Stromal cell of bone marrow (primary cell): Measurements from ENCODE around the gene HCRTR1.

ENCODE experiments used
- DNase-seq: peaks from one replicate; pipeline ENCODE4 v3.0.0-alpha.2; 2012; ENCODE audit warnings: low read depth

HCRTR1 gene

DNA sequence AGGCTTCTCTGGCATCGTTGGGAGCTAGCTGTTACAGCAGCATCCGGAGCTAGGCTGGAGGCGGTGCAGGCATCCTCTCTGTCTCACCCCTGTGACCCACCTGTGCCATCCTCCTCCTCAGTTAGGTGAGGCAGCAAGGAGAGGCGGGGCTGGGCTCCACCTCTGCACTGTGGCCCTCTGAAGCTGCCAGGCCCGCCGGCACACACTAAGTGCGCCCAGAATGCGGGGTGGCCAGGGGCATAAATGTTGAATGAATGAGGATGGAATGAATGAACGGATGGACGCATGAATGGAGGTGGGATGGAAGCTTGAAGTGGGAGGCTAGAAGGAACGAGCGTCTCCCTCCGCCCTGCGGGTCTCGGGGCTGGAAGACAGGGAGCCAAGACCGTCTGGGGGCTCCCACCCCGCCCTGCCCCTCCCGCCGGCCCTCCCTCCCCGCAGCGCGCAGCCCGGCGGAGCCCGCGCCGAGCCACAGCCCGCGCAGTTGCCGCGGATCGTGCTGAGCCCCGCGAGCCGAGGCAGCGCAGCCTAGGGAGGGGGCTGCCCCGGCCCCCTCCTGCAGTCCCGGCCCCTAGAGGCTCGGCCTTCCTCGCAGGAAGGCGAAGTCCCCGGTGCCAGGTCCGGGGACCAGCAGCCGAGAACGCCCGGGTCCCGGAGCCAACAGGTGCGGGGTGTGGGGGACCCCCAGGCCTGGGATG, at the start of gene HCRTR1:
TSS of gene HCRTR1 (plus strand) at position 472 of the 698 bp plus-strand sequence. CDS start 1,504 bp downstream, outside the sequence.
- DNase-seq: no peak

DNA sequence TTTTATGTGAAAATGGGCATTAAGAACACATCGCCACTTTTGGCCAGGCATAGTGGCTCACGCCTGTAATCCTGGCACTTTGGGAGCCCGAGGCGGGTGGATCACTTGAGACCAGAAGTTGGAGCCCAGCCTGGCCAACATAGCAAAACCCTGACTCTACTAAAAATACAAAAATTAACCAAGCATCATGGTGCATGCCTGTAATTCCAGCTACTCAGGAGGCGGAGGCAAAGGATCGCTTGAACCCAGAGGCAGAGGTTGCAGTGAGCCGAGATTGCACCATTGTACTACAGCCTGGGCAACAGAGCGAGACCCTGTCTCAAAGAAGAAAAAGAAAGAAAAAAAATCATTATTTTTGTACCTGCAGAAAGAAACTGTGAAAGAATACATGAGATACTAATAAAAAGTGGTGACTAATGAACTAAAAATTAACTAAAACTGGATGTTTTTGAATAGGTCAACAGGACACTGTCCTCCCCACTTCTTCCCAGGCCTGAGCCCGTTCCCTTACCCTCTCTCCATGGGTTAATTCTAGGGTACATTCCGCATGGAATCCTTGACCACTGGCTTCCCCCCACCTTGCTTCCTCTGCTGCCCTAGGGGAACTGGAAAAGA, 49.4 kb upstream of the HCRTR1 start:
- DNase-seq: no peak

- DNase-seq: no peak
Measured at GRCh38 chr1:31568895-31569595, 48.4 kb upstream of the HCRTR1 start.

DNA sequence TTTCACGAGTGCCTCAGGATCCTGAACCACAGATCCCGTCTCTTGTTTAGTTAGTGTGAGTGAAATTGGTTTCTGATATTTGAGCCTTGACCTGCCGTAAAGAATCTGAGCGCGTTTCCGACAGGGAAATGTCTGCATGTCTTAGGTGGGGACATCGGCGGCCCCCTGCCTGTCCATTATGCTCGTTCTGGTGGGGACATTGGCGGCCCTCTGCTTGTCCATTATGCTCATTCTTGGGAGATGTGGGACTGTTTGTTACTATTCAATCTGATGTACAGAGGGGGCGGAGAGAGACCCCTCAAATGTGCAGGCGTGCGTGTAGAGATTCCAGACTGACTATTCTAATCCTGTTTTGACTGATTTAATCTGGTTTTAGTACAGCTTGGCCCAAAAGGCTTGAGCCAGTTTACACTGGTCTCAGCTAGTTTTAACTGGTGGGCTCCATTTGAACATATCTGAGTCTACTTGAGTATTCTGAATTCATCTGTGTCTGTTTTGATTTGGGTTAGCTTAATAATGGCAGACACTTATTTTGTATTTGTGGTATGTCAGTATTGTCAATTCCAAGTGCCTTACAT, 47.8 kb upstream of the HCRTR1 start:
- DNase-seq: no peak

DNA sequence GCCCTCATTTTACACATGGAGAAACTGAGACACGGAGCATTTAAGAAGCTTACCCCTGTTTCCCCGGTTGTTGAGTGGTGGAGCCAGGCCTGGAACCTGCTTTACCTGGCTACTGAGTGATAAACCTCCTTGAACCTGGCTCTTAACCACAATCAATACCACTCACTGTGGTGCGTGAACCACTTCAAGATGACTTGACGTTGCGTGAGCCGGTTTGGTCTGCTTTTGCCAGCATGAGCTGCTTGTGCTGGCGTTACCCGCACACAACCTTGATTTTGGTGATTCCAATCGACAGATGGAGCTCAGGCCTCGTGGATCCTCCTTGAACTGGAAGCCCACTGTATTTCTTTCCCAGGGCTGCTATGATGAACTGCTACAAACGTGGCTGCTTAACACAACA, 47.3 kb upstream of the HCRTR1 start:
- no peak for DNase-seq

DNA sequence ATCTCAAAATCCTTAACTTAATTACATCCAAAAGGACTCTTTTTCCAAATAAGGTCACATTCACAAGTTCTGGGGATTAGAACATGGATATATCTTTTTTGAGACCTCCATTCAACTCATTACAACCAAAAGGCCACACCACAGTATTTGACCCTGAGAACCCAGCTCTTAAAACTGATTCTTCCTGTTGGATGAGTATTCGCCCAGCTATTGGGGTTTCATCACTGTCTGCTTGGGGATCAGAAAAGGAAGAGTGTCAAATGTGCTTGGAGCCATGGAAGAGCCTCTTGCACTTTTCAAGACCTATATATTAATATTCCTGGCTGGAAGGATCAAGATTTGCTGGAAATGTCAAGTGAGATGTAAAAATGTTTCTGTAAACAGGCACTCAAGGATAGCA, 46.6 kb upstream of the HCRTR1 start:
- no peak for DNase-seq

DNA sequence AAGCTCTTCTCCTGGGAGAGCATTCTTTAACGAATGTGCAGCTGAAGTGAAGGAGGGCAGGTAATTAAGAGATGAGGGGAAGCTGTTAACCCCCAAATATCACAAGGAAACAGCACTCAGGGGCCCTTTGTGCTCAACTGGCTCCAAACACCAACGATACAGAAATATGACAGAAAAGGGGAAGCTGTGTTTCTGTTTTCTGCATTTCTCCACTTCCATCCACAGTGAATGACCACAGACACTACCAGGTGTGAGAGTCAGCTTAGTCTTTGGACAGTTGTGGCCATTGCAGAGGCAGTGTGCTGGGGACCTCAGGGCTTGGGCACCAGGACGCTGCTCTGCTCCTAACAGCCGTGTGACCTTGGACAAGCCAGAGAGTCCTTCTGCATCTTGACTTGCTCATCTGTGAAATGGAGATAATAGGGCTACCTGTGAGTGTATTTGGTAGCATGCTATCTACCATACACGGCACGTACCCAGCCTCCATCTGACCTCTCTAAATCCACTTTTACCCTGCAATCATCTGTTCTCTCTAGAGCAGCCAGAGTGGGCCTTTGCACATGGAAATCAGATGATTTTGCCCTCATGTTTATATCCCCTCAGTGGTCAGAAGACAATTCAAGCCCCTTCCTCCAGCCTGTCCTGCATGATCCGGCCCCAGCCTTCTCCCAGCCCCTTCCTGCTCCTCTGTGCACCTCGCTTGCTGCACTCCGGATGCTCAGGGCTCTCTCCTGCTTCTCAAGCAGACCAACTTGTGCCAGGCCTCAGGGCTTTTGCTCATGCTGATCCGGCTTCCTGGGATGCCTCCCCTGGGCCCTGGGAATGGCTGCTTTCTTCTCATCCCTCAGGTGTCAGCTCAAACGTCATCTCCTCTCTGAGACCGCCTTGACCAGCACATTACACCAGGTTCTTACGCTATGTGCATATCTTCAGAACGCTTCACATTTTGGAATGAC, 45.9 kb upstream of the HCRTR1 start:
- DNase-seq: no peak

DNA sequence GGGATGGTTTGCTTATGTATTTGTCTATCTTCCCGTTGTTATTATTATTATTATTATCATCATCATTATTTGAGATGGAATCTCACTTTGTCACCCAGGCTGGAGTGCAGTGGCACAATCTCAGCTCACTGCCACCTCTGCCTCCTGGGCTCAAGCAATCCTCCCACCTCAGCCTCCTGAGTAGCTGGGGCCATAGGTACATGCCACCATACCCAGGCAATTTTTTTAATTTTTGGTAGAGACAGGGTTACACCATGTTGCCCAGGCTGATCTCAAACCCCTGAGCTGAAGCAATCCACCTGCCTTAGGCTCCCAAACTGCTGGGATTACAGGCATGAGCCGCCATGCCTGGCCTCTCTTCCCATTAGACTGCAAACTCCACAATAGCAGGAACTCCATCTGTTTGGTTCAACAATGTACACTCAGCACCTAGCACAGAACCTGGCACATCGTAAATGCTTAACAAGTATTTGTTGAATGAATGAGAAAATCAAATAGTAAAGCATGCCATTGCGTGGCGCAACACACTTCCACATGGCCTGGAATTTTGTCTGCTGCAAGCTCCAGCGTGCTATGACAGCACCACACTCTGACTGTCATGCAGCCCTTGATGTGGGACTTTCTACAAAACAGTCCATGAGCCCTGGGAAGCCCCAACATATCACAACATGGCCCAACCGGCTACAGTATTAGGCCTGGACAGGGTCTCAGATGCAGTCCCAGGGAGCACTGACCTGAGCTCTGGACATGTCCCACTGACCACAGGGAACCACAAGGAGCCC, 45.0 kb upstream of the HCRTR1 start:
- DNase-seq: no peak

- no peak for DNase-seq
Measured at GRCh38 chr1:31573261-31573660, 44.2 kb upstream of the HCRTR1 start.

- DNase-seq: no peak
Measured at GRCh38 chr1:31574749-31575368, 42.6 kb upstream of the HCRTR1 start.

- no peak for DNase-seq
Measured at GRCh38 chr1:31575369-31576140, 41.9 kb upstream of the HCRTR1 start.

GRCh38 chr1:31576201-31576669, 41.3 kb upstream of the HCRTR1 start, which contains the start of gene TINAGL1:
TINAGL1 (plus strand) TSS chr1:31576515; CDS start chr1:31577149, 634 bp downstream.
- no peak for DNase-seq

DNA sequence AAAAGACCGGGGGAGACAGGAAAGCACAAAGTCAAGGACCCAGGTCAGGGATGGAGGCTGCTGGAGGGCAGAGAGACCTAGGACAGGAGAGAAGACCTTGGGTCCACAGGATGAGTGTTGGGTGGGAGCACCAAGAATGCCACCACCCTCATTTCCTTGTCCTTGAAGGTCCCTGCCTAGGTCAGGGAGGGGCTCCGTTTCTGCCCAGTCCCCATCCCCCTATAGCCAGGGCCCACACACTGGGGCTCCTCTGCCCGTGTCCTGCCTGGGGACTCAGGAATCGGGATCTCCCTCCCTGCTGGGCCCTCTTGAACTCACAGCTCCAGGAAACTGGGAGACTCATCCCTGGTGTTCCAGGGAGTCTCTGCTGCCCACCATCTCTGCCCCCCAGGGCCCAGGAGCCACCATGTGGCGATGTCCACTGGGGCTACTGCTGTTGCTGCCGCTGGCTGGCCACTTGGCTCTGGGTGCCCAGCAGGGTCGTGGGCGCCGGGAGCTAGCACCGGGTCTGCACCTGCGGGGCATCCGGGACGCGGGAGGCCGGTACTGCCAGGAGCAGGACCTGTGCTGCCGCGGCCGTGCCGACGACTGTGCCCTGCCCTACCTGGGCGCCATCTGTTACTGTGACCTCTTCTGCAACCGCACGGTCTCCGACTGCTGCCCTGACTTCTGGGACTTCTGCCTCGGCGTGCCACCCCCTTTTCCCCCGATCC, 40.6 kb upstream of the HCRTR1 start:
- DNase-seq: no peak

- DNase-seq: no peak
Measured at GRCh38 chr1:31577515-31578192, 39.8 kb upstream of the HCRTR1 start.

DNA sequence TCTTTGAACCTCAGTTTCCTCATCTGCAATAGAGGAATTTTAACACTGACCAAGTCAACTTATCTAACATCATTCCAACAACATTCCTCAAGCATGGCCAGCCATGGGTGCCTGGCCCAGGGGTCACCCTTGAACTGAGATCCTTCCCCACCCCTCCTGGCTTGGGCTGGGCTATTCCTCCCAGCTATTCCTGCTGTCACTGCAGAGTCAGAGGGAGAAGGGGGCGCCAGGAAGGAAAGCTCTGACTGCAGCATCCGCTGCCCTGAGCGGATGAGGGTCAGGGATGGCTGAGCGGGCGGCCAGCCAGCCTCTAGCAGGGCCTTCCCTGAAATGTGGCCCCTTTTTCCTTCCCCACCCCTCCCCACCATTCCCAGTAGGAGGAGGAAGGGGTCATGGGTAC, 38.1 kb upstream of the HCRTR1 start:
- no peak for DNase-seq

DNA sequence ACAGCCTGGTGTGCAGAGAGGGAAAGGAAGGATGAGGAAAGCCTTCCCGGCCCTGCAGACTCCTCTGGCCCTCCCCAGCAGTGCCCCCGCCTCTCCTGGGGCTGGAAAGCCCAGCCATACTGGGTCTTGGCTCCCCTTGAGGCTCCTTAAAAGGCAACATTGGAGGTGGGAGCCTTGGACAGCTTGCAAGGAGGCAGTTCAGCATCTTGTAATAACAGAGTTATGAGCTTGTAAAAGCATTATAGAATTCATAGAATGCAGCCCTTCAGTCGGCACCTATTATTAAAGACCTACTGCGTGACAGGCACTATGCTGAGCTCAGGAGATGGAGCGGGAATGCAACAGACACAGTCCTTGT, 37.0 kb upstream of the HCRTR1 start:
- DNase-seq: no peak

- DNase-seq: no peak
Measured at GRCh38 chr1:31580891-31581603, 36.4 kb upstream of the HCRTR1 start.
